Stimulated activated naive CD4-positive, alpha-beta T cell (primary cell): ENCODE data around the gene PAX1.

Experiments
- DNase-seq, 6 experiments: peaks; one replicate each; lab custom pipeline; 2025; lab: John Stamatoyannopoulos, UW

Gene PAX1

DNA sequence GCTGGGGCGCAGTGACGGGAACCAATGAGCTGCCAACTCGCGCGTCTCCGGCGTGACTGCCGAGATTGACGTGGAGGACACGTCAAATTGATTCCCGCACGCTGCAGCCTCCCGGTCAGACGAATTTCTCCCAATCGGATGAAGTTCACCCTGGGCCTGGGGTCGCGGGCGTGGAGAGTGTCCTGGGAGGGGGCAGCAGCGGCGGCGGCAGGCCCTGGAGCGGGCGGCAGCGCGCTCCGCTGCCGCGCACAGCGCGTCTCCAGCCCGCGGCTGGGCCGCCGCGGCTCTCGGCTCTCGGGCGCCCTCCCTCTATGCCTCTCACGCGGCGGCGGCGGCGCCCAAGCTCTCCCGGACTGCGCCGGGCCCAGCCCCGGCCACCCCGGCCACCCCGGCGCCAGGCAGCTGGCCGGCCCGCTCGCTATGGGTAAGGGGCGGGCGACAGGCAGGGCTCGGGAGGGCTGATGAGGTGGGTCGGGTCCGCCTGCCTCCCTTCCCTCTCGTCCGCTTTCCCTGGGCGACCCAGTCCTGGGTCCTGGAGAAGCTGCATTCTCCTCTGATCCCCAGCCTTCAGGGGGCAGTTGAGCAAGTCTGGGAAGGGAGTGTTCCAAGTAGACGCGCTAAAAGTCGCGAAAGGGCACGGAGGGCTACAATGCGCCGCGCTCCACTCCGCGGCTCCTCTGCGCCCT, at the start of gene PAX1:
PAX1 (plus strand) TSS at position 90 of the 686 bp plus-strand sequence; CDS start at position 139, 49 bp downstream.
- no peak for DNase-seq

- no peak for DNase-seq
These were observed 49.0 kb upstream of the PAX1 start for GRCh38 chr20:21656308-21657067.

- no peak for DNase-seq
These were observed 43.9 kb upstream of the PAX1 start for GRCh38 chr20:21661488-21662055.

- DNase-seq, result no peak
These were observed 42.0 kb upstream of the PAX1 start for GRCh38 chr20:21663465-21663864.

GRCh38 chr20:21665687-21666446, 39.6 kb upstream of the PAX1 start:
- DNase-seq, result no peak

DNA sequence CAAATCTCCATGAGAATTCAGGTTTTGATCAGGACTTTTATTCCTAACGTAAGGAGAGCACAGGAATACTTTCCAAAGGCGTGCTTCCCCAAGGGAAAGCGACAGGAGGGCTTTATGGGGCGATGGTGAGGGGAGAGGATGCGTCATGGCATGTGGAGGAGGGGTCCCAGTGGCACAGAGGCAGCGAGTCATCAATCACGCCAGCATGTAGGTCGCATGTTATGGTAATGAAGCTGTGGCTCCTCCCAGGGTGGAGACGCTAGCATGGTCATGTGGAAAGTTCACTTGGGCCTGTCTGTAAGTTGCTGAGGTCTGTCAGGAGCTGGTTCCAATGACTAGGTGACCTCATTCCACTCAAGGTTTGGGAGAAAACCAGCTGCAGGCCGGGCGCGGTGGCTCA, 35.3 kb upstream of the PAX1 start:
- DNase-seq, result no peak

DNA sequence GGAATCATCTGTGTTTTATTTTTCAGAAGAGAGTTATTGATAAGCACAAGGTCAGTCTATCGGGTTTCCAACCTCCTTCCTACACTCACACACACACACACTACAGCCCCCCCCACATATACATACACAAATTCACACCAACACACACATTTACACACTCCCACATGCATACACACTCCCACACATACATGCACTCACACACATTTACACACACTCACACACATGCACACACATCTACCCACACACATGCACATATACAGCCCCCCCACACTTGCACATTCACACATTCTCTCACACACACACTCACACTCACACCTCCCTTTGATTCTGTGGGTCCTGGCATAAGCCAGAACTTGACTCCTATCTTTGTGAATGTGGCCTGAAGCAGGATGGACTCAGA, 34.5 kb upstream of the PAX1 start:
- no peak for DNase-seq

GRCh38 chr20:21677261-21677660, 28.2 kb upstream of the PAX1 start:
- no peak for DNase-seq

DNA sequence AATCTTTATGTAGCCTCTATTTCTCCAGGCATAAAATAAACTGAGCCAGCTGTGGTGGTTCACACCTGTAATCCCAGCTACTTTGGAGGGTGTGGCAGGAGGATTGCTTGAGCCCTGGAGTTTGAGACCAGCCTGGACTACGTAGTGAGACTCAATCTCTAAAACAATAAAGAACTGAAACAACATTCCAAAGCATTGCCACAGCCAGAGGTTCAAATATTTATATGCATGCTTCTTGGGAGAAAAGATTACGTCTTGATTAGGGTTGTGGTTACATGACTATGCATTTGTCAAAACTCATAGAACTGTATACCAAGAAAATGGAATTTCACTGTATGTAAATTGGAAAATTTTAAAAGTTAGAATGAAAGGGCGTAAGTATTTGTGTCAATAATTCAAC, 27.7 kb upstream of the PAX1 start:
- DNase-seq, result no peak

DNA sequence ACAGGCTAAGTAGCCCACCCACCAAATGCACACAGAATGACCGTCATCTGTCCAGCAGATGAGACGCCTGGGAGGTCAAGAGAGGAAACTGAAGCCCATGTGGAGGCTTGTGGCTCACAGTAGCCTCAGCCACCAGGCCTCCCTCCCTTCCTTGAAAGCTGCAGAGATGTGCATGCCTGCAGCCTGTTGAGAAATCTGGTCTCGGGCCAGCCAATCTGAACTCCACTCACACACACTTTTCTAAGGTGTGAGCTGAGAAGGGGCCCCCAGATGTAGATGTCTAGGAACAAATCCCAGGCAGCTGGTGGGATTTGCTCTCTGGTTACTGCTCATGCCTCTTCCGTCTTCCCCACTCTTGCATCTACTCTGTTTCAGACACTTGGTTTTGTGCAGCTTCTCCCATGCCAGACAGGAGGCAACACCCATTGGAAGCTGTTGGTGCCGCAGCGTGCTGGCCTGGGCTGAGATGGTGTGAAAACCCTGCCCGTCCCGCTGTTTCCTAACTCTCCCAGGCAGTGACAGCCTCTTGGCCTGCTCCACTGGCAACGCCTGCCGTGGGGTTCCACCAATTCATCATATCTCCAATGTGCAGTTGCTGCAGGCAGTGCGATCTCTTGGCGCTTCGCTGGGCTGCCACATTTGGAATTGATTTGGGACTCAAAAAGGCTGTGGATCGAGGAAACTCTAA, 24.1 kb upstream of the PAX1 start:
- DNase-seq, result no peak

DNA sequence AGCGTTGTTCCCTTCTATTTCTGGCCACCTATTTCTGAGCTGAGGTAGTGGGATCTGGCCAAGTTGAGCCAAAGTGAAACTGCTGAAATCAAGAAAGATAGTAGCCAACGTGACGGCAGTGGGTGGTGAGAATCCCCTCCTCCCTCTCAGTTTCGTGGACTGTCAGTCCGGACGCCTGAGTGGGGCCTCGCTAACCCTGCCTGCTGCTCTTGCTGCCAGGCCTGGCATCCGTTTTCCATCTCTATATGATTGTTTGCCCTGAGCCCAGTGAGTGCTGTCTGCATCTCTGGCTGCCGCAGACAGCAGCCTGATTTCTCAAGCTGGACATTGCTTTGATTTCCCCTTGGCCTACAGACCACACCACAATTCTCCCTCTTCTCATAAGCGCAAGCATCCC, 23.5 kb upstream of the PAX1 start:
- no peak for DNase-seq

DNA sequence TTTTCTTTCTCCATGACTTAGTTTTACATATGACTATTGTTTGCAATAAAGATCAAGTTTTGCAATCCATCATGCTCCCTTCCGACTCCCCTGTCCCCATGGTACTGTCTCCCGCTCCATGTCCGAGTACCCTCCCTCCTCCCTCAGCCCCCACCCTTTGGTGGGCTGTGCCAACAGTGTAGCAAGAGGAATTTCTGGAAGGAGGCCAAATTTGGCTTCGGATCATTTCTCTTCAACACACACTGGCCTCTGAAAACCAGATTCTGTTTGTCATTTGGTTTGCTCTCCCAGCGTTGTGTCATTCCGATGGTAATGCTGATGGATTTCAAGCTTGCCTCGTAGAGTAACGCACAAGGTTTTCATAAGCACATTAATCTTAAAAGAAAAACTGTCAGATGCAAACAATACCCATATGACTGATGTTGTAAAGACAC, 22.9 kb upstream of the PAX1 start:
- no peak for DNase-seq

DNA sequence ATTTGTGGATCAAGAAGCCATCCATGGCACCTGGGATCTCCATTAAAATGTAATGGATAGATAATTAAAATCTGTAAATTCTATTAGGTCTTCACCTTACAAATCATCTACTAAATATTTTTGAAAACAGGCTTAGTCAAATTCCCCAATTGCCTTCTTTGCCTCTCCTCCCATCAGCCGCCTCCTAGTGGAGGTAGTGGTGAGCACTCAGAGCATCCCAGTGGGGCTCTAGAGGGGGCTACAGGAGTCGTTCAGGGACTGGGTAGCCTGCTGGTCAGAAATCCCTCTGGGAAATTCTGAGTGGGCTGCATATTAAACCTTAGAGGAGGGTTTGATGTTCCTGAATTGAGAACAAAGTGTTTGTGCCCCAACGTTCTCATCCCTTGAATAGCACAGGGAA, 20.8 kb upstream of the PAX1 start:
- no peak for DNase-seq

GRCh38 chr20:21685981-21686380, 19.5 kb upstream of the PAX1 start:
- DNase-seq, result no peak

DNA sequence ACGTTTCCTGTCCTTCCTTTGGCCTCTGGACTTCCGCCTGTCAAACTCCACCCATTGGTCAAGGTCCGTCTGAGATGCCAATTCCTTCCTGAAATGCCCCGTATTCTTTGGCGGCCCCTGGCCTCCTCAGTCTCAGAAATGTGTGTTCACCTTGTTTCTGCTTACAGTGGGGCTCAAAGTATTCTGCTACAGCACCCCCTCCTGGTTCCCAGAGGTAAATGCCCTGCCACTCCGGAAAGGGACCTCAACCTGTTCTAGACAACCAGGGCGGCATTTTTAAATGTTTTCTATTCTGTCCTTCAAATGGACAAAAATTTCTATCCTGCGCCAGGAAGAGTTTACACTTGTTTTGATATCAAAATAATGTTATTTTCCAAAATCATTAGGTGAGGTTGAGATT, 12.1 kb upstream of the PAX1 start:
- DNase-seq, result no peak

DNA sequence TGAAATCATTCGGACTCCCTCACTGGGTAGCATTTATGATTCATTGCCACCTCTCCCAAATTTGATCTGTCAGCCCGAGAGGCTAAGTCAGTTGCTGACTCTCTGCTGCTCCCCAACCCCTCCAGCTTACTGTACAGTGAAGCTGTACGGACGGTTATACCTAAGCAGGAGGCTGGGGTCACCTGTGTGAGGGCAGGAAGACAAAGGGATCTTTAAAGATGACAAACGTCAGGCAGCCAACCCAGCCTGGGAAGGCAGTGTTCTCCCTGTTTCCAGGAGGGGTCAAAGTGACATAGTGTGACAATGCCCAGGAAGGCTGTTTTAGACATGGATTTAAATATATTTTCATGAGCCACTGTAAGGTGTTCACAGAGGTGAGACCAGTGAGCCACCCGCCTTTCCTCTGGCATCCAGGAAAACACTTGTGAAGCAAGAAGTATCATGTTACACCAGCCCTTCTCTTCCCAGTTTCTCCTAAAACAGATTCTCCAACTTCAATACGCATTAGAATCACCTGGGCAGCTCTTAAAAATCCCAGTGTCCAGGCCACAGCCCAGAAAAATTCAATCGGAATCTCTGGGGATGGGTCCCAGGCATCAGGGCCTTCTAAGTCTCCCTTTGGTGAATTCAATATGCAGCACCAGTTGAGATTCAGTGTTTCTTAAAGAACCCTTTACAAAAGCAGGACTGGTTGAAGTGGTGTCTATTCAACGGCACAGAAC, 6.8 kb upstream of the PAX1 start:
- no peak for DNase-seq

- no peak for DNase-seq
These were observed 6.3 kb upstream of the PAX1 start for GRCh38 chr20:21699216-21699508.

DNA sequence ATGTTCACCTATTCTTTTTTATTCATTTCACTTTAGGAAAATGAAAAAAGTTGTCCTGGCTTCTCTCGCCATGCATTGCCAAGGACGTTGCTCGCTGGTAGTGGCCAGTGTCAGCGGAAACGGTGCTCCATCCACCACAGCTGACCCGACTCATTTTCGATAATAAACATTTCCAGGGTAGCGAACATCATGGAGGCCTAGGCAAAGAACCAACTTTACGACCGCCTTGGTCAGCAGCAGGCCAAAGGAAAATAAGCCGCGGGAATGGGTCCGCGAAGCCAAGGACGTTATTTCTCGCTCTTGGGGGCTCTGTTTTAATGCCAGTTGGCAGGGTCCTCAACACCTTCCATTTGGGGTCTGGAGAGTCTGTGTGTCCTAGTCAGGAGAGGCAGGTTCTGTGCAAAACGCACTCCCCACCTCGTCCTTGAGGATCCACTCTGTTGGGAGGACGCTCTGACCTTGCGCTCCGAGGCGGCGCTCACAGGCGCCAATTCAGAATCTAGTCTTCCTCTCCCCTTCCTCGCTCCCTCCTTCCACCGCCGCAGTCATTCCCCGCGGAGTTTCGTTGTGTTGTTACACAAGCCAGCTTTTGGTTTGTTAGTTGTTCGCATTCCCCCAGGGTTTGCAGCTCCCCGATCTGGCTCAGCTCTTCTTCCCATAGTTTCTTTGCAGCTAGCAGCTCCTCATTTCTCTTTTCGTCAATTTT, 4.1 kb upstream of the PAX1 start:
- DNase-seq, result no peak

GRCh38 chr20:21702016-21702415, 3.4 kb upstream of the PAX1 start:
- no peak for DNase-seq

DNA sequence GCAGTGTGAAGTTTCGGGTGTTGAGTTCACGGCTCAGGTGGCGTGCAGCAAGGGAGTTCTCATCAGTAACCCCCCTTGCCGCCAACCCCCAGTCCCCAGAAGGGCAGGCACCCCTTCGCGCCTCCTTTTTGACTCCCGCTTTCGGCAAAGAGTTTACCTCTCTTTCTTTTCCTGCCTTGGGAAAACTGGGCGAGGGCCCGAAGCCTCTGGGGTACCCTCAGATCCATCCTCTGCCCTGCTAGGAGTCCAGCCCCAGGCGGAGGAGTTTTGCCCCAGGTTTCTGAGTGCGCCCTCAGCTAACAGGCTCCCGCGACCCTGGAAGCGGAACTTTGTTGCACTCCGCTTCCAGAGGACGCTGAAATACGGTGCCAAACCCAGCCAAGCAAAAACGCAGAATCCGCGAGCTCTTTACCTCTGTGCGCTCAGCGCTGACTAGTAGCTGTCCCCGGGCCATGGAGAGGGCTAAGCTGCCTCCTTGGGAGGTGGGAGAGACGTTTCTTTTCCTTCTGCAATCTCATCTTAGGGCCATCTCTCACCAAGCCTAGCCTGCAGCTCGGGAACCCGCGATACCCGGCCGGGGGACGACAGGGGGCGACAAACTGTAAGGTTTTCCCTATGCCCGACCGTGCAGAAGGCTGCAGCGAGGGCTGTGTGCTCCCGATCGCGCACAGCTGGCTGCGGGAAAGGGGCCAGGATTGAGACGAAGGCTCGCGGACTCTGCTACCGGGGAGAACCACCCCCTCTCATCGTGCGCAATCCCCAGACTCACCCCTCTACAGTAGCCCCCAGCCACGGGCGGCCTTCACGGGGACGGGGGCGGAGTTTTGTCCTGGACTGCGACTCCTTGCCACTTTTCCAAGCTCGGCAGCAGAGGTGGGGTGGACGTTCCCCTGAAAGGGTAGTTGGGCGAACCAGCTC, 2.7 kb upstream of the PAX1 start:
- no peak for DNase-seq
